K562 (cell line): ENCODE results near the gene LOXL3. TPM values are rescaled to one million over a fixed set of nuclear protein-coding genes. Genes with fewer than 3 reads are reported as not detected.
A peak's percentile ranks its signal among the peaks of the same experiment; 100 is the strongest.

Experiments
- BDP1 ChIP-seq: IDR thresholded peaks from 3 replicates; pipeline ENCODE4 v1.6.1; 2011; ENCODE audit not compliant: insufficient read length, insufficient read depth
- CBX5 ChIP-seq: IDR thresholded peaks from 2 replicates; pipeline ENCODE4 v1.6.1; 2014; ENCODE audit warnings: low read depth, borderline replicate concordance
- MTA3 ChIP-seq: fragments of 450-650 bp; formaldehyde crosslinking; IDR thresholded peaks from 2 replicates; pipeline ENCODE4 v1.6.1; 2017; ENCODE audit warnings: mild to moderate bottlenecking, borderline replicate concordance
- MYBL2 ChIP-seq, 2 experiments: fragments of 450-650 bp in 1 of 2; sonication (generic) in 1 of 2; formaldehyde crosslinking in 1 of 2; IDR thresholded peaks; 2 replicates each; pipeline versions ENCODE4 v1.6.1 to v1.8.1; 2017 to 2022; ENCODE audit warnings: borderline replicate concordance in 1 of 2, inconsistent platforms in 1 of 2, low read depth in 1 of 2, mild to moderate bottlenecking in 1 of 2, missing genetic modification reagents in 1 of 2, moderate library complexity in 1 of 2
- SMARCC2 ChIP-seq: fragments of 450-650 bp; IDR thresholded peaks from 2 replicates; pipeline ENCODE4 v1.6.1; 2017; ENCODE audit warnings: antibody characterized with exemption, moderate library complexity, mild to moderate bottlenecking, low read depth
- TBL1XR1 ChIP-seq, 2 experiments: IDR thresholded peaks; 2 replicates each; pipeline ENCODE4 v1.6.1; 2012; ENCODE audit warnings: improper control_type of control experiment in 2 of 2, low read length in 2 of 2, mild to moderate bottlenecking in 1 of 2
- TEAD1 ChIP-seq, 2 experiments: fragments of 450-650 bp in 1 of 2; sonication (generic) in 1 of 2; formaldehyde crosslinking; IDR thresholded peaks; 2 replicates each; pipeline versions ENCODE4 v1.4.0 to v1.8.0; 2020 to 2022; ENCODE audit warnings: mild to moderate bottlenecking in 2 of 2, missing genetic modification reagents in 1 of 2
- YBX1 ChIP-seq: fragments of 450-650 bp; IDR thresholded peaks from 2 replicates; pipeline ENCODE4 v1.7.1; 2016; ENCODE audit warnings: mild to moderate bottlenecking
- ZKSCAN1 ChIP-seq: fragments of 150-350 bp; IDR thresholded peaks from 2 replicates; pipeline ENCODE4 v1.6.1; 2016; ENCODE audit warnings: low read depth, low read length
- ZNF696 ChIP-seq: fragments of 250-450 bp; sonication (Bioruptor Pico); conservative IDR thresholded peaks from 2 replicates; pipeline ENCODE4 v1.4.0; 2020; ENCODE audit warnings: mild to moderate bottlenecking, moderate library complexity
- ZNF766 ChIP-seq: fragments of 200-800 bp; sonication (Bioruptor generic); conservative IDR thresholded peaks from 2 replicates; pipeline ENCODE4 v1.6.1; 2016; ENCODE audit warnings: missing genetic modification characterization, missing compliant biosample characterization
- polyA plus RNA-seq, 8 experiments: library from polyadenylated mRNA; depleted of rRNA in 4 of 8; stranded (reverse) in 5 of 8; unstranded in 3 of 8; fragments of >200 nt; fragmentation: Nextera tagmentation in 2 of 8; fragmentation: Illumina TruSeq in 1 of 8; extraction: Ambion mirVana in 2 of 8; extraction: Trizol in 1 of 8; gene quantifications; 2 replicates each; pipeline versions ENCODE4 v1.2.1 to v1.2.3, GENCODE V29; 2011 to 2014; ENCODE audit warnings: inconsistent platforms in 1 of 8, missing spikeins in 1 of 8
- total RNA-seq, 7 experiments: library from RNA; depleted of rRNA in 6 of 7; stranded (reverse); fragments of >200 nt in 6 of 7; fragmentation: Illumina TruSeq in 2 of 7; extraction: Trizol in 2 of 7; gene quantifications; 2 replicates each; pipeline versions ENCODE4 v1.2.1 to v1.2.3, GENCODE V29; 2011 to 2021; ENCODE audit warnings: low replicate concordance in 1 of 7
- TF ChIP-seq, protein P1 (sequence below): IDR thresholded peaks from 3 replicates; pipeline ENCODE4 v1.6.1; 2011; ENCODE audit warnings: borderline replicate concordance, mild to moderate bottlenecking, moderate library complexity; ENCODE audit not compliant: insufficient read length; ENCODE audit errors: extremely low read depth
- TF ChIP-seq, protein P2 (sequence below): fragments of 250-450 bp; sonication (Bioruptor Pico); IDR thresholded peaks from 2 replicates; pipeline ENCODE4 v1.5.1; 2021; ENCODE audit warnings: mild to moderate bottlenecking
- TF ChIP-seq, protein P3 (sequence below): fragments of 250-450 bp; sonication (Bioruptor Pico); IDR thresholded peaks from 2 replicates; pipeline ENCODE4 v1.4.0; 2020
- TF ChIP-seq, protein P4 (sequence below): fragments of 450-650 bp; formaldehyde crosslinking; IDR thresholded peaks from 2 replicates; pipeline ENCODE4 v1.4.0; 2020; ENCODE audit warnings: mild to moderate bottlenecking, mixed read lengths
- TF ChIP-seq, protein P5 (sequence below): fragments of 450-650 bp; conservative IDR thresholded peaks from 2 replicates; pipeline ENCODE4 v1.6.1; 2016; ENCODE audit warnings: missing genetic modification characterization, low read depth, mild to moderate bottlenecking, missing compliant biosample characterization, moderate library complexity

LOXL3 gene
- total and polyA plus RNA-seq, 9 of the 15 experiments (the other 6 are each of a cell fraction or from before 2014, with no cell fraction given), result 0.22 to 0.99 (median 0.31) TPM

DNA sequence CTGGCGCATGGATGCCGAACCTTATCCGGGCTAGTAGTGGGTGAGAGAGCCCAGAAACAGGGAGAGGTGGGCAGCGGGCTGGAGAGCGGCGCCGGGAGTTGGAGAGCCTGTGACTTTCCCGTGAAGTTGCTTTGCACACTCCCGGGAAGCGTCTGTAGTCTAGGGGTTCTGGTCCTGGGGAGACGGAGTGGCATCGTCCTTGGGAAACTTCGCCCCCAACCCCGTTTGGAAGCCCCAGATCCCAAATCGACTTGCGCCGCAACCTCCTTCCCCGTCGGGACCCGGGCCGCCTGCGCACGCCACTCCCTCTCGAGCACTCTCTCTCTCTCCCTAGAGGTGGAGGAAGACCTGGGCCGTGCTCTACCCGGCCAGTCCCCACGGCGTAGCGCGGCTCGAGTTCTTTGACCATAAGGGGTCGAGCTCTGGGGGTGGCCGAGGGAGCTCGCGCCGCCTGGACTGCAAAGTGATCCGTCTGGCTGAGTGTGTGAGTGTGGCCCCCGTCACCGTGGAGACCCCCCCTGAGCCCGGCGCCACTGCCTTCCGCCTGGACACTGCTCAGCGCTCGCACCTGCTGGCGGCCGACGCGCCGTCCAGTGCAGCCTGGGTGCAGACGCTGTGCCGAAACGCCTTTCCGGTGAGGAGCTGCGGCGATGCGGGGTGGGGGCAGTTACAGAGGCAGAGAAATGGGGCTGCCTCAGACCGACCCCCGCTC lies 1.2 kb upstream of the LOXL3 start (continued):
- TF ChIP-seq MYBL2 (IDR thresholded peaks at IDR 0.05; ENCODE audit: low read depth), result no peak
- no peak for TF ChIP-seq MYBL2 (CRISPR knock-in tag; IDR thresholded peaks at IDR 0.05; ENCODE audit: borderline replicate concordance)
- 0 out of 2 replicates have a peak, but pooled peaks have one; percentile 12 for TF ChIP-seq ZNF766
- no peak for TF ChIP-seq YBX1
- TF ChIP-seq ZKSCAN1, result no peak
- TF ChIP-seq, protein P1, sequence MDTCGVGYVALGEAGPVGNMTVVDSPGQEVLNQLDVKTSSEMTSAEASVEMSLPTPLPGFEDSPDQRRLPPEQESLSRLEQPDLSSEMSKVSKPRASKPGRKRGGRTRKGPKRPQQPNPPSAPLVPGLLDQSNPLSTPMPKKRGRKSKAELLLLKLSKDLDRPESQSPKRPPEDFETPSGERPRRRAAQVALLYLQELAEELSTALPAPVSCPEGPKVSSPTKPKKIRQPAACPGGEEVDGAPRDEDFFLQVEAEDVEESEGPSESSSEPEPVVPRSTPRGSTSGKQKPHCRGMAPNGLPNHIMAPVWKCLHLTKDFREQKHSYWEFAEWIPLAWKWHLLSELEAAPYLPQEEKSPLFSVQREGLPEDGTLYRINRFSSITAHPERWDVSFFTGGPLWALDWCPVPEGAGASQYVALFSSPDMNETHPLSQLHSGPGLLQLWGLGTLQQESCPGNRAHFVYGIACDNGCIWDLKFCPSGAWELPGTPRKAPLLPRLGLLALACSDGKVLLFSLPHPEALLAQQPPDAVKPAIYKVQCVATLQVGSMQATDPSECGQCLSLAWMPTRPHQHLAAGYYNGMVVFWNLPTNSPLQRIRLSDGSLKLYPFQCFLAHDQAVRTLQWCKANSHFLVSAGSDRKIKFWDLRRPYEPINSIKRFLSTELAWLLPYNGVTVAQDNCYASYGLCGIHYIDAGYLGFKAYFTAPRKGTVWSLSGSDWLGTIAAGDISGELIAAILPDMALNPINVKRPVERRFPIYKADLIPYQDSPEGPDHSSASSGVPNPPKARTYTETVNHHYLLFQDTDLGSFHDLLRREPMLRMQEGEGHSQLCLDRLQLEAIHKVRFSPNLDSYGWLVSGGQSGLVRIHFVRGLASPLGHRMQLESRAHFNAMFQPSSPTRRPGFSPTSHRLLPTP, result no peak
- TF ChIP-seq, protein P2, sequence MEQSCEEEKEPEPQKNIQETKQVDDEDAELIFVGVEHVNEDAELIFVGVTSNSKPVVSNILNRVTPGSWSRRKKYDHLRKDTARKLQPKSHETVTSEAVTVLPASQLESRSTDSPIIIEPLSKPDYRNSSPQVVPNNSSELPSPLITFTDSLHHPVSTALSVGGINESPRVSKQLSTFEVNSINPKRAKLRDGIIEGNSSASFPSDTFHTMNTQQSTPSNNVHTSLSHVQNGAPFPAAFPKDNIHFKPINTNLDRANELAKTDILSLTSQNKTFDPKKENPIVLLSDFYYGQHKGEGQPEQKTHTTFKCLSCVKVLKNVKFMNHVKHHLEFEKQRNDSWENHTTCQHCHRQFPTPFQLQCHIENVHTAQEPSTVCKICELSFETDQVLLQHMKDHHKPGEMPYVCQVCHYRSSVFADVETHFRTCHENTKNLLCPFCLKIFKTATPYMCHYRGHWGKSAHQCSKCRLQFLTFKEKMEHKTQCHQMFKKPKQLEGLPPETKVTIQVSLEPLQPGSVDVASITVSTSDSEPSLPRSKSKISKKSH (CRISPR knock-in tag), result no peak
- no peak; the same call in 1 of the 2 replicates for TF ChIP-seq MTA3
- TF ChIP-seq SMARCC2, result no peak
- no peak for TF ChIP-seq CBX5
- TF ChIP-seq, protein P3, sequence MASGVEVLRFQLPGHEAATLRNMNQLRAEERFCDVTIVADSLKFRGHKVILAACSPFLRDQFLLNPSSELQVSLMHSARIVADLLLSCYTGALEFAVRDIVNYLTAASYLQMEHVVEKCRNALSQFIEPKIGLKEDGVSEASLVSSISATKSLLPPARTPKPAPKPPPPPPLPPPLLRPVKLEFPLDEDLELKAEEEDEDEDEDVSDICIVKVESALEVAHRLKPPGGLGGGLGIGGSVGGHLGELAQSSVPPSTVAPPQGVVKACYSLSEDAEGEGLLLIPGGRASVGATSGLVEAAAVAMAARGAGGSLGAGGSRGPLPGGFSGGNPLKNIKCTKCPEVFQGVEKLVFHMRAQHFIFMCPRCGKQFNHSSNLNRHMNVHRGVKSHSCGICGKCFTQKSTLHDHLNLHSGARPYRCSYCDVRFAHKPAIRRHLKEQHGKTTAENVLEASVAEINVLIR, result no peak
- TF ChIP-seq BDP1, result no peak
- TF ChIP-seq ZNF696 (CRISPR knock-in tag), result no peak
- no peak for TF ChIP-seq TBL1XR1 (IDR thresholded peaks at IDR 0.05; ENCODE audit: low read length in 2 of 2)
- 0 out of 4 replicates have a peak, but pooled peaks of 1 of the 2 experiments have one; percentile 5 for TF ChIP-seq TEAD1 (CRISPR knock-in tag; IDR thresholded peaks at IDR 0.05)
- TF ChIP-seq, protein P4, sequence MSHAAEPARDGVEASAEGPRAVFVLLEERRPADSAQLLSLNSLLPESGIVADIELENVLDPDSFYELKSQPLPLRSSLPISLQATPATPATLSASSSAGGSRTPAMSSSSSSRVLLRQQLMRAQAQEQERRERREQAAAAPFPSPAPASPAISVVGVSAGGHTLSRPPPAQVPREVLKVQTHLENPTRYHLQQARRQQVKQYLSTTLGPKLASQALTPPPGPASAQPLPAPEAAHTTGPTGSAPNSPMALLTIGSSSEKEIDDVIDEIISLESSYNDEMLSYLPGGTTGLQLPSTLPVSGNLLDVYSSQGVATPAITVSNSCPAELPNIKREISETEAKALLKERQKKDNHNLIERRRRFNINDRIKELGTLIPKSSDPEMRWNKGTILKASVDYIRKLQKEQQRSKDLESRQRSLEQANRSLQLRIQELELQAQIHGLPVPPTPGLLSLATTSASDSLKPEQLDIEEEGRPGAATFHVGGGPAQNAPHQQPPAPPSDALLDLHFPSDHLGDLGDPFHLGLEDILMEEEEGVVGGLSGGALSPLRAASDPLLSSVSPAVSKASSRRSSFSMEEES (CRISPR knock-in tag), result no peak
- TF ChIP-seq, protein P5, sequence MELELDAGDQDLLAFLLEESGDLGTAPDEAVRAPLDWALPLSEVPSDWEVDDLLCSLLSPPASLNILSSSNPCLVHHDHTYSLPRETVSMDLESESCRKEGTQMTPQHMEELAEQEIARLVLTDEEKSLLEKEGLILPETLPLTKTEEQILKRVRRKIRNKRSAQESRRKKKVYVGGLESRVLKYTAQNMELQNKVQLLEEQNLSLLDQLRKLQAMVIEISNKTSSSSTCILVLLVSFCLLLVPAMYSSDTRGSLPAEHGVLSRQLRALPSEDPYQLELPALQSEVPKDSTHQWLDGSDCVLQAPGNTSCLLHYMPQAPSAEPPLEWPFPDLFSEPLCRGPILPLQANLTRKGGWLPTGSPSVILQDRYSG (tag), result no peak
